ENCODE data around the gene ANGEL1.

The ANGEL1 gene

DNA sequence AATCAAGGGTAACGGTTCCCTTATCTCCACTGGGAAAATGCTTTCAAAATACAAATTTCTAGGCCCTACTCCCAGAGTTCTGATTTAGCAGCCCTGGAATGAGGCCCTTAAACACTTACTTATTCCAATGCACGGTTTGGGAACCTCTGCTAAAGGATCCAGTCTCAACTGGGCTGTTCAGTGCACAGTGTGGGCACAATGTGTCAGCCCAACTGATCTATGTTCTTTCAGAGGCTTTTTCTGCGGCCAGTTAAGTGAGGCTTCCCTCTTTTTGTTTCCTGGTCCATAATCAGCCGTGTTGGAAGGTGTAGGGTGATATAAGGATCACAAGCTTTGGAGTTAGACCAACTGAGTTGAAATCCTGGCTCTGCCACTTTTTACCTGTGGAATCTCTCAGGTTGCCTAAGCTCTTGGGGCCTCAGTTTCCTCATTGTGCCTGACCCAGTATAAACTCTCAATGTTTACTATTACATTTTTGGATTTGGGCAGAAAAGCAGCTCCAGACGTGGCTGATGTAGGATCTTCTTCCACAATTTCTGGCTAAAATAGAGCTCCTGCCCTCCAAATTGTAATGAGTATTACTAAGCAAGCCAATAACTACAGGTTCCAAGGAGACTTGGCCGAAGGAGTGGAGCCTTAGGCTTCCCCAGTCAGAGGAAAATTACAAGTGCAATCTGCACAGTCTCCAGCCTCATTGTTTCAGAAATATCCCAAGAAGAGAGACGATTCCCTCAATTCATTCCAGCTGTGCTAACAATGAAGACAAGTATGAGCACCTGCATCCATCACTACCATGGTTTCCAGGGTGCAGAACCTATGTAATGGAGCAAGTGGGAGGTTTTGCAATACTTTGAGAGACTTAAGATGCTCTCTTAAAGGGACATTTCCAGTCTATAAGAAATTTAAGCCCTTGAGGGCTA lies 2.3 kb upstream of the ANGEL1 start:
- no peak for DNase-seq

DNA sequence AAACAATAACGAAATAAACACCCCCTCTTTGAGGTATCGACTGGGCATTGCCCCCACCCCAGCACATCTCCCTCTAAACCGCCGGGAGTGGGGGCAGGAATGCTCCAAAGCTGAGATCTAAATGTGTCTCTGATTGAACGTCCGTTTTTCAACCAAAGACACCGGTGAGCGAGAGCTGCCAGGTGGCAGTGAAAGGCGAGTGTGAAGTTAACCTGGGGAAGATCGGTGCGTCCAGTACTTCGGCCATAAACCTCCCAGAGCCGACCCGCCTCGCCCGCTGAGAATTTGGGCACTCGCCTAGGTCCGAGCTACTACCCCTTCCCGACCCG lies 625 bp downstream of the ANGEL1 start:
- DNase-seq = peak in 1 of 4 experiments; percentile 11

DNA sequence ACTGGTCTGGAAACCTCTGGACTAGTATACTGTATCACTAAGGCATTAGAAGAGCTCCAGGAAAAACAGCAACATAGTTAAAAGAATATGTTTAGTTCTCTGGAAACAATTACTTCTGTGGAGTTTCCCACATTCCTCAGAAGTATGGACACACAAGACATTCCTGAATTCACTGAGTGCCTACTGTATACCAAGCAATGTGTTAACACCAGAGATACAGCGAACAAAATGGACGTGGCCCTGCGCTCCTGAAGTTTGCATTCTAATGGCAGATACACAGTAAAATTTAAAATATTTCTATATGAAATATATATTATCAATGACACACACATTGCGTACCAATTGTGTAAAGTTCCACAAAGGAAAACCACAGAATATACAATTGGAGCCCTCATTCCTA lies 1.1 kb downstream of the ANGEL1 start:
- peak in 1 of 4 experiments; percentile 22 for DNase-seq

DNA sequence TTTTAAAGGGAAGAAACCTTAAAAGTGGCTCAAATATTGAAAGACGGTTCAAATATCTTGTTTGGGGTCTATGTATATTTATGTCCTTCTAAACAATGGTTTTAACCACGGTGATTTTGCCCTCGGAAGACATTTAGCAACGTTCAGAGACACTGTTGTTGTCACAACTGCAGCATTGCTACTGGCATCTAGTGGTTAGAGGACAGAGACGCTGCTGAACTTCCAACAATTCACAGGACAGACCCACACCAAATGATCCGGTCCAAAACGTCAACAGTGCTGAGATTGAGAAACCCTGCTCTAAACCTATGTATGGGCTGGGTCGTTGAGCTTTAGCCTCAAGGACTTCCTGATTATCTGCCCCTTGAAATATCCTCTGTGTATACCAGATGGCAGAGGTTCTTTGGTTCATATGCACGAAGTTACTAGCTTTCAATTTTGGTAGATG lies 1.7 kb downstream of the ANGEL1 start:
- DNase-seq = peak; percentile 79 to 89 (median 80)

DNA sequence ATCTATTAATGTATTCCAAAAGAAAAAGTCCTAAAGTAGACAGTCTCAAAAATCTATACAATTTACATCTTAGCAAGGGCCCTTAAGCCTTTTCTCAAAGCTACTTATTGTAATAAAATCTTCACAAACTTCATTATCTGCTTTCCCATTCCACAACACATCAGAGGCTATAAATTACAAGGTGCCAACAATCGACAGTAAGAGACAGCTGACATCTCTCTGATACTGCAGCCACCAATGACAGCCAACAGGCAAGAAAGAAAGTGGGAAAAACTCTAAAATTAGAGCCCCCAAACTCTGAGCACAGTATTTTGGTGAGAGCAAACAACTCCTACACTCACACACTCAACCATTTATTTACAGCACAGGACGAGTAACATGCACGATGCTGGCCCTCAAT lies 2.2 kb downstream of the ANGEL1 start:
- DNase-seq = no peak

DNA sequence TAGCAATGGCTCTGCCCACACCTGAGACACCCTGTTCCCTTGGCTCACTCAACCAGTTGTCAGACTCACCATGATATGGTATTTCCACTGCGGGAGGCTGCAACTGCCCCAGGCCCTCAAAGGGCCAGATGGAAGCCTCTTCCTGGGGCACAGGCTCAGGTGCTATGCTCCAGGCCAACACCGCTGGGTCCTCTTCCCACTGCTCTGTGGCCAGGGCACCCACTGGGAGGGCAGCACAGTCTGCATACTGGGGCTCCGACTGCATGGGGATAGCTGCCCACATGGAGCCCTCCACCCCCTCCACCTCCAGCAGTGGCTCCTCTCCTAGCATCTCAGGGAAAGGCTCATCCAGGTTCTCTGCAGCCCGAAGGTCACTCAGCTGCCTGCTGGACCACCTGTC lies 3.7 kb downstream of the ANGEL1 start:
- no peak for DNase-seq

DNA sequence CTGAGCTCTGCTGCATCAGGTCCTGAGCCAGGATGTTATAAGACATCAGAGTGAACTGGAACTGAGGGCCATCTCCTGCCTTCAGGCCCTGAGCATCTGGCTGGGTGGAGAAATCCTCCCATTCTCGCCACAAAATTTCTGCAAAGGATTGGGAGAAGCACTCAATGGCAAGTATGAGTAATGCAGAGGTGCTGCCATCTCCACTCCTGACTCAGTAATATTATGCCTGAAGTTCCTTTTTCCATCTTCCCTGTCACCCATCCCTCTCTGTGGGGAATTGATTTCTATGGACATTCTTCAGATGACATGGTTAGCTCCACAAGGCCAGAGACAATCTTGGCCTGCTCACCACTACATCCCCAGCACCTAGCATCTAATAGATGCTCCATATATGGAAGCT lies 4.7 kb downstream of the ANGEL1 start:
- peak; percentile 41 to 64 (median 56) for DNase-seq

DNA sequence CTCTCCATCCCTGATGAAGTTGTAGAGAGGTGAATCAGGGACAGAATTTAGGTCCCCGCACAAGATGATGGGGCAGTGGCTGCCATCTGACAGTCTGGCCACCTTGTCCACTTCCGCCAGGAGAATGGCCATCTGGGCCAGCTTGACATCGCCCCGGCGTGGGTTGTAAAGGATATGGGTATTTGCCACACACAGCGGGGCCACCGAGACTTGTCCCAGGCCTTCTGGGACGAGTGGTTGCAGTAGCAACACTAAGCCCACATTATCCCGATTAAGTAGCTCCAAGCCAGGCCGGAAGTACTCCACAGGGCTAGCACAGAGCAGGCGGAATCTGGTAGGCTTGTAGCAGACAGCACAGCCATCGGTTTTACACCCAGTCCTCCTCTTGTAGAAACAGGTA lies 6.2 kb downstream of the ANGEL1 start:
- no peak for DNase-seq

DNA sequence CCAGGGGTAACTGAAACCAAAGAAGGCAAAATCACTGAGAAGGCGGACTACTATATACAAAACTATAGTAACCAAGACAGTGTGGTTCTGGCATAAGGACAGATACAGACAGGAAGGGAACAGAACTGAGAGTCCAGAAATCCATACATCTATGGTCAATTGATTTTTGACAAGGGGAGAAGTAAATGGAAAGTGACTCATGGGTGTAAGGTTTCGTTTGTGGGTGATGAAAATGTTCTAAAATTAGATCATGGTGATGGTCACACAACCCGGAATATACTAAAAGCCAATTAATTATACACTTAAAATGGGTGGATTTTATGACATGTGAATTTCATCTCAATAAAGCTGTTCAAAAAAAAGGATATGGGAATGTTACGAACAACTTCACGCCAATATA lies 18.7 kb downstream of the ANGEL1 start:
- no peak for DNase-seq

DNA sequence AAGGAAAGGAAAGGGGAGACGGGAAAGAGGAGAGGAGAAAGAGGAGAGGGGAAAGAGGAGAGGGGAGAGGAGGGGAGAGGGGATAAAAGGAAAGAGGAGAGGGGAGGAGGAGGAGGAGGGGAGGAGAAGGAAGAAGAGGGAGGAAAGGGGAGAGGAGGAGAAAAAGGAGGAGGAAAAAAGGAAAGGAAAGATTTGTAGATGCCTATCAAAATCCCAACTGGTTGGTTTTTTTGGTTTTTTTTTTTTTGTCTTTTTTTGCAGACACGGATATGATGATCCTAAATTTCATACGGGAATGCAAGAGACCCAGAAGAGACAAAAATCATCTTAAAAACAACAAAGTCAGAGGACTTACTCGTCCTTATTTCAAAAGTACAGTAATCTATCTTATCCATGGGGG lies 19.4 kb downstream of the ANGEL1 start:
- no peak for DNase-seq

DNA sequence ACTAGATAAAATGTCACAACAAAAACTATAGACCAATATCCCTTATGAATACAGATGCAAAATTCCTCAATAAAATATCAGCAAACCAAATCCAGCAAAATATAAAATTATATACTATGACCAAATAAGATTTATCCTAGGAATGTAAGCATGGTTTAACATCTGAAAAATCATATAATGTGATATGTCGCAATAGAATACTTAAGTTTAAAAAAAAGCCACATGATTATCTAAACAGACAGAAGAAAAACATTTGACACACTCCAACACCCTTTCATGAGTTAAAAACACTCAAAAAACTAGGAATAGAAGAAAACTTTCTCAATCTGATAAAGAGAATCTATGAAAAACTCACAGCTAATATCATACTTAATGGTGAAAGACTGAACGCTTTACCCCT lies 20.3 kb downstream of the ANGEL1 start:
- DNase-seq = no peak

DNA sequence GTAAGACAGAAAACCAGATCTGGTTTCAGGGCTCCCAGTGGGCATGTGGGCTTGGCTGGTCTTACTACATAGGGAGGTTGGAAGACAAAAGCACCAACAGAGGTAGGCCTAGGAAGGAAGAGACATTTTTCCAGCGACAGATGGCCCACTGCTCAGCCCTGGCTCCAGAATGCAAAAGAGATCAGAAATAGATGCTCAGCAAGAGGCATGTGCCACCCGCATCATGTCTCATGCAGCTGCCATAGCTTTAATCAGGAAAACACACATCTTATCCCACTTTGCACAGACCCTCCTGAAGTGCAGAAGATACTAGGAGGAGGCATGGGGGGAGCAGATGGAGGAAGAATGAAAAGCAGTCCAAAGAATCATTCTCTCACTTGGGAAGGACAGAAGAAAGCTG lies 26.1 kb downstream of the ANGEL1 start:
- DNase-seq = no peak

DNA sequence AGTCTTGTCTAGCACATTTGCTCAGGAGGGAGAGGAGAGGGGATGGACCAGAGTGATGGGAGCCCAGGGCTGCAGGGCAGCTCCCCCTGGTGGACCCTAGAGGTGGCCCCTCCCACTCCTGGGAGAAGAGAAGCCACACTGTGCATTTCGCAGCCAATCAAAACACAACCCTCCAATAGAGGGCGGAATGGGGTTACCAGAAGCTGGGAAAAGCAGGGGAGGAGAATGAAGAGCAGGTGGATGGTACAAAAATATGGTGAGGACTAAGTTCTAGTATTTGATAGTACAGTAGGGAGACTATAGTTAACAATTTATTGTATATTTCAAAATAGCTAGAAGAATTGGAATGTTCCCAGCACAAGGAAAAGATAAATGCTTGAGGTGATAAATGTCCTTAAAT lies 27.8 kb downstream of the ANGEL1 start:
- peak; percentile 87 to 92 (median 90) for DNase-seq

DNA sequence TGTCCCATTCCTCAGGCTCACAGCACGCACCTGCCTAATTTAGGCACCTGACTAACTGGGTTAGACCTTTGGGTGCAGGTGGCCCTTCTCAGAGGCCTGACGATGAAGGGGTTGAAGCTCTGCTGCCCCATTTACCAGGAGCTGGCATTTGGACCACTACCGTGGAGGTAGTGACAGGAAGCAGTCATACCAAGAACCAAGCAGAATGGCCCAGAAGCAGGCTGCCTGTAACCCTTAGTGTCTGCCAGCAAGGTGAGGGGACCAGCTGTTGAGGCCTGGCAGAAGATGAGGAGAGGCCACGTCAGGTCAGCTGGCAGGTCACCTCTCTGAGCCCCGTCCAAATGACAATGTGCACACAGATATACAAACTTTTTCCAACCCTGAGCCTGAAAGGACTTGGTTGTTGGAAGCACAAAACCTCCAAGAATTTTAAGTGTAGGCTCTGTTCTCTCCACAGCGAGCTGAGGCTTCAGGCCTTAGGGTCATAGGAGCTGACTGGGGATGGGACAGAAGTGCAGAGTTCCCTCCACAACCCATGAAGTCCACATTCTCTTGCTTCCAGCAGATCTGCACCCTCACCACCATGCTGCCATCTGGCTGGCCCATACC lies 28.3 kb downstream of the ANGEL1 start:
- DNase-seq = no peak

DNA sequence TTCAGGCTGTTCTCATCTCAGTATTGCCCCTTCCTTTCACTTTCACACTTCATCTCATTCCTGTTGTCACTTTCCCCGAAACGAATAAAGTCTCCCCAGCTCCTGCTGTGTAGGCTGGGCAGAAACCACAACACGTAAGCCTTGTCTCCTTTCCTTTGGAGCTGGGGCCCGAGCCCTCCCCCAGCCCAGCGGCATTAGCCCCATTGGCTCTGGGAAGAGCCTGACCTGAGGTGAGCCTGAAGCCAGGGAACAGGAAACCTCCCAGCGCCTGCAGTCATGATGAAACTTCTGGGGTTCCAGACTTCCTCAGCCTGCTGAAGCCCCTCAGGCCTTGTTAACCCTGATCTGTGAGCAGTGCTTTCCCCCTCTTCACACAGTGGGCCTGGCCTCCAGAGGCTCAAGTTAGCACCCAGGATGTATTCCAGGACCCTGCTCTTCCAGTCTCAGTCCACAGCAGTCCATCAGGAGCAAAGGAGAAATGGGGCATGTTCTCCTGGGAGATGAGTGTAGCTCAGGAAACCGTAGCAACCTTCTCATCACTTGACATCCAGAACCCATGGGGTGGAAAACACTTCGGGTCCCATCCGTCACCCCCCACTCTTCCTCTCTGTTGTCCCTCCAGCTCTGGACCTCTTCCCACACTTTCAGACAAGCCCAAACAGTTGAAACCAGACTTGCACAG lies 29.7 kb downstream of the ANGEL1 start:
- peak in 3 of 4 experiments; percentile 24 to 43 (median 38) for DNase-seq

DNA sequence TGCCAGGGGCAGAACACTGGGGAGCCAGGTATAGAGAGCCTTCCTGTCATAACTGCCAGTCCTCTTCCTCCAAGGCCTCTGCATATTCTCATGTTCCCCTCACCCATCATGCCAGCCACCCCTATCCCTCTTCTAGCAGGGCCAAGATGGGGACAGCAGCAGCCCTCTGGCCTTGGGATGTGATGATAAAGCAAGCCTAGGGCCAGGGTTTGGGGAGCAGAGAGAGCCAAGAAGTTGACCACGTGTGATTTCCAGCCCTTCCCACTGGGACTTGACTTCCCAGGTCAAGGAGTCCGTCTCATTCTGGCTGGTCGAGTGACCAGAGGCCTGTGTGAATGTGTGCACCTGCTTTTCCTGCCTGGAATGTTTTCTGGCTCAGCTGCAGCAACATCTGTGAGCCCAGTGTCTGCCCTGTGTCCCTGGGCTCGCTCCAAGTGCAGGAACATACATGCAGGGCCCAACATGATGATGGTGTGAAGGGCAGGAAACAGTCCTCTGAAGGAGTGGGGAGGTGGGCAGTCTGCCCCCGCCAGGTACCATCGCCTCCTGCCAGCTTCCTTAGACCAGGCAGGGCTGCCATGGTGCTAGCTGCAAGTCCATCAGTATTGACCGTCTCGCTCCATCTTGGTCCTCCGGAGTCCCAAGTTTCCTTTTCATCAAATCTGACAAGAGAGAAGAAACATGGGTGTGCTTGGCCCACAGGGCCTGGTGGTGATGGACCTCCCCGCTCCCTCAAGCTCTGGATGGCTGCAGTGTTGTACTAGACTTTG lies 30.4 kb downstream of the ANGEL1 start:
- DNase-seq = no peak

DNA sequence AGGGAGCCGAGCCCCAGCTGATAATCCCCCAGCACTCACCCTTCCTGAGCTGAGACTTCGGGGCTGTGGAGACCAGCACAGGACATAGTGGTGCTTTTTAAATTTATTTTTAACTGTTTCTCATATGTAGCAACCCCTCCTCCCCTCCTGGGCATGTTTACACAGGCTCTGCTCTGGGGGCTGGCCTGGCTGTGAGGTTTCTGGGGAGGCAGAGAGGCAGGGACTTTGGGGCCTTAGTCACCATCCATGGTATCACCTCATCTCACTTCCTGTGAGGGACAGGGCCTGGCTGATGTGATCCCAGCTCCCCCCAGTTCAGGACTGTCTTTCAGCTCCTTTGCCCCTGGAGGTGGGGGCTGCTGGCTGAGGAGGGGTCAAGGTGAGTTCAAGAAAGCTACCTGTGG lies 31.0 kb downstream of the ANGEL1 start:
- DNase-seq = no peak

DNA sequence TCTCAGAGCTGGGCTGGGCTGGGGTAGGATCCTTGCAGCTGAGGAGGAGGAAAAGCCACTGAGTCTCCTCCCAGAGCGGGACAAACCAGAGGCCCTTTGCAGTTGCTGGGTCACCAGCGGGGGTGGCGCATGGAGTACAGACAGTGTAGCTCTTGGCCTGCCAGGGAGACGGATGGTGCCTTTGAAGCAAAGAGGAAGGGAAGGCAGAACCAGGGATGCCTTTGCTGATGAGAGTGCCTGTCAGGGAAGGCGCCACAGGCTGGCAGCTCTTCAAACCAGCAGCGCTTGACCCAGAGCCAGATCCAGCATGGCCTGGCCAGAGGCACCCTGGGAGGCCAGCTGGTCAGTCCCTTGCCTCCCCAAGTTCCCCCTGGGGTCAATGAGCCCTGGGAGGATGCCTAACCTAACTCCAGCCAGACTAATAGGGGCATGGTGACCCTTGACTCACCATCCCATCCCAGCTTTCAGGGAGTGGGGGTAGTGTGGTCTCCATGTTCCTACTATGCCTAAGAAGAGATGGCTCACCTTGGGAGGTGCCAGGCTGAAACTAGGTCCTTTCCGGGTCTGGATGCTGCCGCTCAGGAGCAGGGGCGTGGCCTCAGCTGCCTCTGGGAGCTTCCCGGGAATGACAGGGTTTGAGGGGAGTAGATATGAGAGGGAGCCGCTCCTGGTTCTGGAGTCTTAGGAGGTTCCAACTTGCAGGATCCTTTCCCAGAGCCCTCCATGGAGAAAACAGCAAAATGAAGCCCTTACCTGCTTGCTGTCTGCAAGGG lies 31.6 kb downstream of the ANGEL1 start:
- DNase-seq = peak in 2 of 4 experiments; percentile 24 to 33

DNA sequence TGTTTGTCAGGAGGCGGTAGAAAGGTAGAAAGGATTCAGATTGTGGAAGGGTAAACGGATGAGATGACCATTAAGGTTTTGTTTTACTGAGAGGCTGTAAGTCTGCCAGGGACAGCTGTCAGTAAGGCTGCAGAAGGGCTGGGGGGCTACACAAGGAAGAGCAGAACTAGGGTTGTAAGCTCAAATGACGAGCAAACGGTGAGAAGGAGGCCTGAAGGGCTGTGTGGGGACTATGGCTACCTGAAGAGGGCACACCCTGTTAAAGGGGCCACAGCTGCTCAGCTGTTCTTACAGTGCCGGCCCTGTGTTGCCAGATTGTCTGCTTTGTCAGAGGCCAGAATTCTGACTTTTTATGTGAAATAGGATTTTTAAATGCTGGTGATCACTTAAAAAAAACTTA lies 32.3 kb downstream of the ANGEL1 start:
- no peak for DNase-seq

DNA sequence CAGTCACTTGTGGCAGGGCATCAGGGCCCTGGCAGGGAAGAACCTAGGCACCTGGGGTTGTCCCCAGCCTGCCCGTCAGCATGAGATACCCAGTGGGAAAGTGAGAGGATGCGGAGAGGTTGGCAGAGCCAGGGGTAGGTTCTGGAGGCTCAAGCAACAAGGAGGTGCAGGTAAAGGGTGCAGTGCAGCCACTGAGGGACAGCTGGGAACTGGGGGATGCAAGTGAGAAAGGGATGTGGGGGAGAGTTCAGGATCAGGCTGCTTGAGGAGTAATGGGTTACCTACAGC lies 32.7 kb downstream of the ANGEL1 start:
- no peak for DNase-seq

DNA sequence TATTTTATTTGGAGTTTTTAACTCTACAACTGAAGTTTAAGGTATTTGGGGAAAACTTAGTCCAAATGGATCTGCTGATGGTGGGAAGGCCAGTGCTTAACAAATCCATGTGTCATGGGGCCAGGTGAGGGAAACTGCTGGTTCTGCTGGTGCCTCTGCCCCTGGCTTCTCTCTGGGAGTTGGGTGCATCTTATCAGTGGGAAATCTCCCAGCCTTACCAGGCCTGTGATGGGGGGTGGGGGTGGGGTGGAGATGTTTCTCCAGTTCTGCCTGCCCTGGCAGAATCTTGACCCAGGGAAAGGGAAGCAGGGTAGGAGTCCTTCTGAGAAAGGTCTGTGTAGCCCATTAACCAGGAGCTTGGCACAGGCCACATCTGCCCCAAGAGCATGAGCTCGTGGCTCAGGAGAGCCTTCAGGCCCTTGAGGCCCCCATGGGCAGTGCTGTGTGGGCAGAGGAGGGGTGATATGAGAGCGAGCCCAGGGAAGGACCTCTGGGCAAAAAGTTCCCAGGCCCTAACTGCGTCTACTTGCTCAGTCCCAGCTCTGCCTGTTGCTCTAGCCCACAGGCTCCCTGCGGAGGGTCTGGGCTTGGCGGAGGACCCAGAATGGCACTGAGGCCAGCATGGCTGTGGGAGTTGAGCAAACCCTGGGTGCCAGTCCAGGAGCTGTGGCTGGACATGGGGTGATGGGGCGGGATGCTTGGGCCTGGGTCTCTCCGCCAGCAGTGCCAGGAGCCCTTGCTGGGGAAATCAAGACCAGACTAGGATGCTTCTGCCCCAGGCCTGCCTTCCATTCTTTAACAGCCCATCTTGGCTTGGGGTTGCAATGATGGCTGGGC lies 33.2 kb downstream of the ANGEL1 start:
- no peak for DNase-seq

All from suppressor macrophage (primary cell).